Progenitor cell of endocrine pancreas (in vitro differentiated cells): ENCODE data around the gene PRR20C. TPM values are rescaled to one million over a fixed set of nuclear protein-coding genes. Genes with fewer than 3 reads are reported as not detected.
"Not testable (repeated sequence)": the region's sequence is repeated elsewhere in the genome, so short reads cannot be mapped to it uniquely, and the experiment has no call there.

Experiments
- DNase-seq: peaks from one replicate; pipeline ENCODE4 v3.0.0; 2021; ENCODE audit warnings: low spot score; ENCODE audit not compliant: unreplicated experiment
- H3K27ac Mint-ChIP-seq: 2 replicates; pipeline ENCODE4 v1.8.0; 2021; ENCODE audit warnings: mild to moderate bottlenecking, moderate library complexity, mixed read lengths
- H3K27me3 Mint-ChIP-seq: 2 replicates; pipeline ENCODE4 v1.8.0; 2021; ENCODE audit warnings: mixed read lengths
- H3K36me3 Mint-ChIP-seq: 2 replicates; pipeline ENCODE4 v1.8.0; 2022; ENCODE audit warnings: mixed read lengths; ENCODE audit not compliant: insufficient read depth
- H3K4me1 Mint-ChIP-seq: 2 replicates; pipeline ENCODE4 v1.8.0; 2021; ENCODE audit warnings: low read depth, mixed read lengths
- H3K4me3 Mint-ChIP-seq: 2 replicates; pipeline ENCODE4 v1.8.0; 2021; ENCODE audit warnings: low read depth, mild to moderate bottlenecking, moderate library complexity, mixed read lengths
- H3K9me3 Mint-ChIP-seq: 2 replicates; pipeline ENCODE4 v1.8.0; 2021; ENCODE audit warnings: low read depth, mixed read lengths
- CTCF ChIP-seq: fragments of 200-600 bp; sonication (generic); IDR thresholded peaks from one replicate; pipeline ENCODE4 v1.5.0; 2021; ENCODE audit warnings: antibody characterized with exemption, mild to moderate bottlenecking; ENCODE audit not compliant: unreplicated experiment
- long read RNA-seq: library from polyadenylated mRNA; unstranded; transcript quantifications from one replicate; pipeline ENCODE4 v2.0.0, GENCODE V29; 2020
- total RNA-seq: library from RNA; stranded (reverse); gene quantifications from 2 replicates; pipeline ENCODE4 v1.2.1, GENCODE V29; 2021

PRR20C gene
- not detected in 2 replicates for total RNA-seq
- long read RNA-seq: 0 reads

DNA sequence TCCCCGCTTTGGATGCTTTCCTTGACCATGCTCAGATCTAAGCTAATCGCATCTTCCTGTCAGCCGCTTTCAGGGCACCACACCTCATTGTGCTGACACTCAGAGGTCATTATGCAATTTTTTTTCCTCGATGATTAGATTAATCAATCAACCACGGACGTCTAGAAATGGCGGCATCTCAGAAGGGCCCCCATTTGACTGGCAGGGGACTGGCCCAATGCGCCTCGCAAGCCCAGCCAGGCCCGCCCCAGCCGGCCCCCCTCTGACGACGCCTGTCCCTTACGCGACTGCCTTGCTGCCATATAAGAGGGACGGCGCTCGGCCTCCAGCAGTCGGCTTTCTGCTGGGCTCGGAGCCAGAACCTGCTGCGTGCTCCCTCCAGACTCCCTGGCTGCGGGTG is at the start of gene PRR20C:
Gene PRR20C (plus strand): TSS at position 301 of the 400 bp plus-strand sequence. CDS start 387 bp downstream, outside the sequence.
- H3K4me1 Mint-ChIP-seq, H3K36me3 Mint-ChIP-seq, H3K27me3 Mint-ChIP-seq, H3K27ac Mint-ChIP-seq, H3K9me3 Mint-ChIP-seq, H3K4me3 Mint-ChIP-seq, DNase-seq: not testable (repeated sequence)

GRCh38 chr13:57114945-57115344 is 38.9 kb upstream of the PRR20C start:
- H3K27ac Mint-ChIP-seq: no peak overlapping the region
- H3K27me3 Mint-ChIP-seq: no peaks in the 10 kb centered on the region
- no peaks in the 10 kb centered on the region for H3K4me1 Mint-ChIP-seq
- no peaks in the 10 kb centered on the region for H3K36me3 Mint-ChIP-seq
- peaks cover 8% of the 10 kb centered on the region for H3K9me3 Mint-ChIP-seq
- no peak overlapping the region for H3K4me3 Mint-ChIP-seq
- TF ChIP-seq CTCF: no peak
- DNase-seq: no peak

- DNase-seq: no peak
- no peaks in the 10 kb centered on the region for H3K27me3 Mint-ChIP-seq
- no peaks in the 10 kb centered on the region for H3K4me1 Mint-ChIP-seq
- H3K27ac Mint-ChIP-seq: no peak overlapping the region
- no peak overlapping the region for H3K4me3 Mint-ChIP-seq
- H3K9me3 Mint-ChIP-seq: no peaks in the 10 kb centered on the region
- no peak for TF ChIP-seq CTCF
- no peaks in the 10 kb centered on the region for H3K36me3 Mint-ChIP-seq
These were observed 30.2 kb upstream of the PRR20C start for GRCh38 chr13:57123681-57124080.

GRCh38 chr13:57128909-57129308 is 25.0 kb upstream of the PRR20C start:
- Mint-ChIP-seq H3K4me1 (no peaks in the 10 kb centered on the region), H3K27me3 (no peaks in the 10 kb centered on the region), H3K9me3 (no peaks in the 10 kb centered on the region), H3K36me3 (no peaks in the 10 kb centered on the region), H3K4me3 (no peak overlapping the region), H3K27ac (no peak overlapping the region)
- DNase-seq: no peak
- TF ChIP-seq CTCF: no peak

DNA sequence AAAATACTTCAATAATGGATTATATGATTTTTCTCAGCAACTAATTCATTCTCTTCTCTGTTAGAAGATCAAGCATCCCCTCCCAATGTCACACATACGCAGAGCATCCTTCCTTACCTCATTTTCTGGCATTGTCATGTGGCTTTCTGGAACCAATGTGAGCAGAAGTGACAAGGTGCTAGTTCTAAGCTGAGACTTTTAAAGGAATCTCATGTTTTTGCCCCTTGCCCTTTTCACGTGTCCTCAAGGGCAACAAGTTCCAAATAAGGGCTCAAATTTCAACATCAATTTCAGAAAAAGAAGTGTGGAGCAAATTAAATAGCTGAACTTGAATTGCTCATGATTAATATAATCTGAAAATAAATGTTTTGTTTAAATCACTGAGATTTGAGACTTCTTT is 17.8 kb upstream of the PRR20C start:
- Mint-ChIP-seq H3K36me3 (no peaks in the 10 kb centered on the region), H3K9me3 (peaks cover 3% of the 10 kb centered on the region), H3K4me1 (peaks cover 3% of the 10 kb centered on the region), H3K27ac (no peak overlapping the region), H3K27me3 (no peaks in the 10 kb centered on the region), H3K4me3 (no peak overlapping the region)
- DNase-seq: no peak
- no peak for TF ChIP-seq CTCF

GRCh38 chr13:57137585-57137984 is 16.3 kb upstream of the PRR20C start:
- Mint-ChIP-seq H3K9me3 (peaks cover 3% of the 10 kb centered on the region), H3K27ac (no peak overlapping the region), H3K36me3 (no peaks in the 10 kb centered on the region), H3K4me1 (peaks cover 3% of the 10 kb centered on the region), H3K4me3 (no peak overlapping the region), H3K27me3 (no peaks in the 10 kb centered on the region)
- TF ChIP-seq CTCF: no peak
- no peak for DNase-seq
